HG03520 (cell line): Measurements from ENCODE around the gene UBE2J1.

Experiments used
- ATAC-seq: cut with Tn5 transposase; IDR thresholded peaks from one replicate; pipeline ENCODE4 v1.9.1; 2021; ENCODE audit warnings: mild to moderate bottlenecking, moderate library complexity; ENCODE audit not compliant: unreplicated experiment

UBE2J1 gene

DNA sequence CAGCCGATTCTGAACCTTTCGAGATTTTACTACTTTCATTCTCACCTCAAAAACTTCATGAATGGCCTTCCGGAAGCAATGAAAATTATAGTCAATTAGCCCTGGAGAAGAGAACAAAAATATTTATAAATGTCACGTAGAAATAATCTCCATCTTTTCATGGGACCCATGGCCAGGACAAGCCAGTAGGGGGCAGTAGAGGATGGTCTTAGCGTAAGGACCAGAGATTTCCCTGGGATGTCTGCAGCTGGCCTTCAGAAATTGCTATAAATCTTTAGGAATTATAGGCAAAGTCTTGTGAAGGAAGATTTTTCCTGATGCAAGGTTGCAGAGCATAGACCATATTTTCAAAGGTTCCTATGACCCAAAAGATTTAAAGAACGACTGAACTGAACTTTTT lies 15.6 kb upstream of the UBE2J1 start:
- ATAC-seq: no peak

DNA sequence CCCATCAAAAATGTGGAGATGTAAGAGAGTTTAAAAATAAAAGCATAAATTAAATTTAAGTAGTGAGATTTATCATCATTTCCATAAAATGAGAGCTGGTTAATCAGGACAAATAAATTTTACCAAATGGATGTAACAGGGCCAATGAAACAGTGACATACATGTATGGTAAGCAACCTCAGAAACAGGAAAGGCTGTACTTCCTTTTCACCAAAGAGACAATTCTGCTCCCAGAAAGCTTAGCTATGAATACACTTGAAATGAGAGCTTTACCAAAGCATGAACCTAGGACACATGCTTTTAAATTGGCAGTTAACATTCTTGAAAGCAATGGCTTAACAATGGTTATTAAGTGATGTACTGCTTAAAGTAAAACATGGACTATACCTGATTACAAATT lies 12.1 kb upstream of the UBE2J1 start:
- no peak for ATAC-seq

- ATAC-seq: no peak
Observed at GRCh38 chr6:89361171-89361570, 8.6 kb upstream of the UBE2J1 start.

DNA sequence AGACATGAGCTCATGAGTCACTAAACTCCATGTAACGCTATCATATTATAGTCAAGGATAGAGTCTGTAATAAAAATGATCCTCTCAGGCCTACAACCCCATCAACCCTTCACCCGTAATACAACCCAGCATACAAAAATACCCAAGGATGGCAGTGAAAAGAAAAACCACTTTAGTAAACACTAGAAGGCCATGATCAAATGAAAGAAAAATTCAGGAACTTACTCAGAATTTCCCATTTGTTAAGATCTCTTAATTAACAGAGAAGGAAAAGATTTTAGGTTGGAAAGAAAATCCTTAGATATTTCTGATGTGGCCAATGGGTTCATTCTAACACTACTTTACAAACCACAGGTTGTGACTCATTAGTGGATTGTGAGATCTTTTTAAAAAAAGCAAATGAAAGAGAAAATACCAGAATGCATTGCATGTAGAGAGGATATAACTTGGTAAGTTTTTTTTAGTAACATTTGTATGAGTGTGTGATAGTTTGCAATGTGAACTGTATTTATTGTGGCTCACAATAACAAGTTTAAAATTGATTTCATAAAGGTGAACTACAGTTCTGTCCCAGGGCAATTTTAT lies 8.0 kb upstream of the UBE2J1 start:
- ATAC-seq: peak; percentile 47

- ATAC-seq: no peak
Observed at GRCh38 chr6:89359561-89359960, 7.0 kb upstream of the UBE2J1 start.

DNA sequence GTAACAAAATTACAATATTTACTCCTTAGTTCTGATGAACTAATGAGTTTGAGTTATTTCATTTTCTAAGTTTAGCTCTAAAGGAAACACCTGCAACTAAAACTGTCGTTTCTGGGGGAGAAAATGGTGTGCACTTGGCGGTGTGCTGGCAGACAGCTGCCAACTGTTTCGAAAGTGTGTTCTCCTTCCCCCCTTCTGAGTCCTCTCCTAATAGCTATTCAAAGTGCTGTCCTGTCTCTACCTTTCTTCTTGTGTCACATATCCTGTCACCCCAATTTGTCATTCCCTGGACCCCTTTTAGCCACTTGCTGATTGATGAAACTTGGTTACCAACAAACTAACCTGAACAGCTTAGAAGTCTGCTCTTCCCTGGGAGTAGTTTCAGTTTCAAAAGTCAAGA lies 4.9 kb upstream of the UBE2J1 start:
- peak; percentile 42 for ATAC-seq

- ATAC-seq: no peak
Observed at GRCh38 chr6:89356642-89357170, 4.2 kb upstream of the UBE2J1 start.

DNA sequence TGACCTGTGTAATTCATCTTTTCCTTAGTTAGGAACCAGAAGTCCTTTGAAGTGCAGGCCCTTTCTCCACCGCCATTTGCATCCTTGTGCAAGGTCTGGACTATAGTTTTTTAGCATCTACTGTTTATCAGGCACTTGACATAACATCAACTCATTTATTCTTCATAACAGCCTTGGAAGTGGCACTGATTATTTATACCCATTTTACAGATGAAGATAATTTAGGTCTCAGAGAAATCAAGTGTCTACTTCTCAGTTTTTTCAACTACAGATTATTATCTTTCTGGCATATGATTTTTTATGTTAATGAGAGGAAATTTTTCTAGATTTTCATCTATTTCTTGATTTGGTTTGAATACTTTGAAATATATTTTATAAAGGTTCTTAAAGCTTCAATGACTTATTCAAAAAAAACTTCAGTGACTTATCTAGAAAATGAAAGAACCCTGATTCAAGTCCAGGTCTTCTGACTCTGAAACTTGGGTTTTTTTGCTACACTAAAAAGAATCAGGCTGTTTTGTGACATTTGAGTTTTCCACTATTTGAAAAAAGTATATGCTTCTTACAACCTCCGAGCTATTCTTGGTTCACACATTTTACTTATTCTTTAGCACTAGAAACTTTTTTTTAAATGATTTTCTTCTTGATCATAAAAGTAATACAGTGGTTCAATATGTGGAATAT lies 3.1 kb upstream of the UBE2J1 start:
- no peak for ATAC-seq

GRCh38 chr6:89353702-89354392 lies 1.3 kb upstream of the UBE2J1 start:
- no peak for ATAC-seq

DNA sequence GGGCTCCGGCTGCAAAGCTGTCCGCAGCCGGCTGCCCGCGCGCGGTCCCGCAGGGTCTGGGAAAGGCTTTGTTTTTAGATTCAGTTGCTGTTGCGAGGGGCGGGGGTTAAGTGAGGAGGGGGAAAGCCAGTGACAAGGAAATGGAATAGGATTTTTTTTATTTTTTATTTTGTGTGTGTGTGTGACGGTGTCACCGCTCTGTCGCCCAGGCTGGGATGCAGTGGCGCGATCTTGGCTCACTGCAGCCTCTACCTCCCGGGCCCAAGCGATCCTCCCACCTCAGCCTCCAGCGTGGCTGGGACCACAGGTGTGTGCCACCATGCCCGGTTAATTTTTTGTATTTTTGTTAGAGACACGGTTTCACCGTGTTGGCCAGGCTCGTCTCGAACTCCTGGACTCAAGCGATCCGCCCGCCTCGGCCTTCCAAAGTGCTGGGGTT lies 615 bp upstream of the UBE2J1 start:
- no peak for ATAC-seq

DNA sequence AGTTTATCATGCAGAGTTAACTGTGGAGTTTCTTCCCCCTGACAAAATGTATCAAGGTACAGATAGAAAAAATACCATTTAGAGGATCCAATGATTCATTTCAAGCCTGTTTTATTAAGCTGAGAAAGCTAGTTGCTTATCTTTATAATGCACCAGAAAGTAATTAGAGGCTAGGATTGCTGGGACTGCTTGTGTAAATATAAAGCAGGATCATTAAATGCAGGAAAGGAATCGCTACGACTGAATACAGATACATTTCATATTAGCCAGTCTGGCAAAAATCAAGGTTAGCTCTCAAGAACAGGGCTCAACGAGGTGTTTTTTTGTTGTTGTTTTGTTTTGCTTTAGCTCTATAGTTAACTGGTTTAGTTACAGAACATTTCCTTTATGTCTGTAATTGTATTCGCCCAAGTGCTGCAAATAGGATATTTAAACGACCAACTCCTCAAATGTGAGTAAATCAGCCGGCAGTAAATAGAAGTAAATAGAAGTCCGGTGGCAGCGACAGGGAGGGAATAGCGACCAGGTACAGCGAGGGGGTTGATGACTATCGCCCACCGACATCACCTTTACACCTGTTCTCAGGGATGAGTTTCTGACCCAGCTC lies 748 bp downstream of the UBE2J1 start:
- no peak for ATAC-seq

DNA sequence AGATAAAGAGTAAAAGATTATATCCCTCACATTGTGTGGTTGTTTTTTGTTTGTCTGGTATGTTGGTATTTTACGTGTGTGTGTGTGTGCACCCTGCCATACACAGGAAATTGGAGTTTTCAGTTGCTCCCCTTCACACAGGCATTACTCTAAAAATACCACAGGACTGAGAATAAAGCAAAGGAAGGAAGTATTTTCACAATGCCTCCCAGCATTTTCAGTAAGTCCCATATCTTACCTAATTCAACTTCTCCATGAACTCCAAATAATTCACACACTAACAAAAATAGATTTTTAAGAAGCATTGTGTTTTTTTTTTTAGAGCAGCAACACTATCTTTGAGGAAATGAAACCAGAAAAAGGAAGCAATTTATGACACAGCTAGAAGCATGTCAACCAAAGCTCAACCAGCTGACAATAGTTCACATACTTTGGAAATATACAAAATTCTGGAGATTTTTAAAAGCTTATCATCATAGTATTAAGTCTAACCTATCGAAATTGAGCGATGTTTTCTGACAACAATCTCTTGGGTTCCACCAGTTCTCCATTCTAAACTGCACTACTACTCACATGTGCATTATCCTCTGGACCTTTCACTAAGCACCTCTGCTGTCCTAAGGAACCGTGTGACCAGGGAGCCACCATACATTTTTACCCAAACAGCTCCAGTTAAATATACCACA lies 2.1 kb downstream of the UBE2J1 start:
- ATAC-seq: peak; percentile 38

DNA sequence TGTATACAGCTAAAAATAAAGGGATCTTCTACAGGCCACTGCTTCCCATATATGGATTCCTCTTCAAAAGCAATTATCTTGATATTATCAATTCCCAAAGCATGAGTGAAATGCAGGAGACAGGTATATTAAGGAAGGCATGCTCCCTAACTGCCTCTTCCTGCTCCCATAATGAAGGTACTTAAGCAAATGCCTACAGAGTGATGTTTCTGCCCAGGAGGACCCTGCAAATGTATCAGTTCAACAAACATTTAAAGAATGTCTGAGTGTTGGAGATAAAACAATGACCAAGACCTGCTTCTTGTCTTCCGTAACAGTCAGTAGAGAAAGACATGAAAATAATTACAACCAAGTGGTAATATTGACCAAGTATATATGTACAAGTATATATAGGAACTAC lies 4.2 kb downstream of the UBE2J1 start:
- no peak for ATAC-seq

DNA sequence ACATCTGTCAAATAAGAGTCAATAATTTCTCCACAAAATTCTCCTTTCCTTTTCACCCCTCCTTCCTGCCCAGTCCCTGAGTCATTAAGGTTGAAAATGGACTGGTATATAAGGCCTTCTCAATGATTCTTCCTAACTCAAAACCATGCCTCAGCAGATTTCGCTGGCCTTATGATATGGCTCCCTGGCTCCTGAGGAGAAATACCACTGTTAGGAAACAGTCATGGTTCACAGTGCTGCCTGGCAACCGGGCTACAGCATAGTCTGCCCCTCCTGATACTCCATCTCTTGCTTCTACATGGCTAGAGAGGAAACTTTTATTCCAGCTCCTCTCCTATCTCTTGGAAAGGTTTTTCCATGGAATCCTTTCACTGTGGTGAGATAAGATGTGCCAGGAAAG lies 4.7 kb downstream of the UBE2J1 start:
- no peak for ATAC-seq

GRCh38 chr6:89346433-89346832 lies 6.1 kb downstream of the UBE2J1 start:
- no peak for ATAC-seq

DNA sequence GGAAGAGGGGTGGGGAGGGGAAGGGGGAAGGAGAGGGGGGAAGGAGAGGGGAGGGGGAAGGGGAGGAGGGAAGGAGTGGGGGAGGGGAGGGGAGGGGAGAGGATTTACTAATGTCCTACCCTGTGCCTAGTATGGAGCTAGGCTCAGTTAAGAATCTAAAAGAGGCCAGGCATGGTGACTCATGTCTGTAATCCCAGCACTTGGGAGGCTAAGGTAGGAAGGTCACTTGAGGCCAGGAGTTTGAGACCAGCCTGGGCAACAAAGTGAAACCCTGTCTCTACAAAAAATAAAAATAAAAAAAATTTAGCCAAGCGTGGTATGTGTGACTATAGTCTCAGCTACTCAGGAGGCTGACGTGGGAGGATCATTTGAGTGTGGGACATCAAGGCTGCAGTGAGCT lies 13.0 kb downstream of the UBE2J1 start:
- ATAC-seq: no peak

GRCh38 chr6:89335164-89335563 lies 17.4 kb downstream of the UBE2J1 start:
- ATAC-seq: no peak

- no peak for ATAC-seq
Observed at GRCh38 chr6:89330910-89331309, 21.6 kb downstream of the UBE2J1 start.

- ATAC-seq: no peak
Observed at GRCh38 chr6:89328976-89329375, 23.5 kb downstream of the UBE2J1 start.

GRCh38 chr6:89324304-89324703 lies 28.2 kb downstream of the UBE2J1 start:
- no peak for ATAC-seq

GRCh38 chr6:89323511-89323971 lies 29.0 kb downstream of the UBE2J1 start:
- no peak for ATAC-seq
